NCI-H526 (cell line): ENCODE results near the gene ZCCHC2.

Experiments used
- DNase-seq, 2 experiments: peaks; one replicate each; lab custom pipeline; 2025; lab: John Stamatoyannopoulos, UW

ZCCHC2 gene

DNA sequence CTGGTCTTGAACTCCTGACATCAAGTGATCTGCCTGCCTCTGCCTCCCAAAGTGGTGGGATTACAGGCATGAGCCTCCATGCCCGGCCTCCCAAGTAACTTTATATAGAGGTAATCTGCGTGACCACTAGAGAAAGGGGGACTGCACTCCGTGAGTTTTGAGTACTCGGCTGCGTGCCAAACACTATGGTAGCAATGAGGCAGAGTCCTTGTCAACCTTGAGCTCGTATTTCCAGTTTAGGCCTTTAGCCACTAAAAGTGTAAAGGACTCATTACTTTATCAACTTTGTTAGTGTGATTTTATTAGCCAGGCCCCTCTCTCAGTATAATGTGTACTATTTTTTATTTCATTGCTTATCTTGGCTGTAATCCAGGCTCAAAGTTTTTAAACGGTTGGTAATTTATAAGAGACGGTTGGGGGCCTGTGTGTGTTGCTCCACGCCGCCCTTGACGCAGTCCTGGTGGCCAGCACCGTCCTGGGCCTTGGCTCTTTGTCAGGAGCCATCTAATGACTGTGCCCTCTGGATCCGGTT is 56.2 kb downstream of the ZCCHC2 start:
- no peak for DNase-seq

DNA sequence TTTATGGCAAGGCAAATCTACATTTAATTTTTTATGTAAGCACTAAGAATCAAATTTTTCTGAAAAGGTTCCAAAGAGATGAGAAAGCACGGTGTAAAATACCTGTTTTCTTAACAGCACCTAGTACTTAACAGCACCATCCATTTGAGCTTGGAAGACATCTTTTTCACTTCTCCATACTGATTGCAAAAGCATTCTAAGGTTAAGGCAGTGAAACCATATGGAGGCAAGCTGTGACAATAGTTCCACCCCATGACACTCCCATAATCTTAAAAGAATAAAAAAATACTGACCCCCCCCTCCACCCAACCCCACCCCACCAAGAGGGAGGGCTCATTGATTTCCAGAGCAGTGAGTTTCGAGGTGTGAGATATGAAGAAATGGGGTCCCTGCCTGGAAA is 60.6 kb downstream of the ZCCHC2 start:
- no peak for DNase-seq

DNA sequence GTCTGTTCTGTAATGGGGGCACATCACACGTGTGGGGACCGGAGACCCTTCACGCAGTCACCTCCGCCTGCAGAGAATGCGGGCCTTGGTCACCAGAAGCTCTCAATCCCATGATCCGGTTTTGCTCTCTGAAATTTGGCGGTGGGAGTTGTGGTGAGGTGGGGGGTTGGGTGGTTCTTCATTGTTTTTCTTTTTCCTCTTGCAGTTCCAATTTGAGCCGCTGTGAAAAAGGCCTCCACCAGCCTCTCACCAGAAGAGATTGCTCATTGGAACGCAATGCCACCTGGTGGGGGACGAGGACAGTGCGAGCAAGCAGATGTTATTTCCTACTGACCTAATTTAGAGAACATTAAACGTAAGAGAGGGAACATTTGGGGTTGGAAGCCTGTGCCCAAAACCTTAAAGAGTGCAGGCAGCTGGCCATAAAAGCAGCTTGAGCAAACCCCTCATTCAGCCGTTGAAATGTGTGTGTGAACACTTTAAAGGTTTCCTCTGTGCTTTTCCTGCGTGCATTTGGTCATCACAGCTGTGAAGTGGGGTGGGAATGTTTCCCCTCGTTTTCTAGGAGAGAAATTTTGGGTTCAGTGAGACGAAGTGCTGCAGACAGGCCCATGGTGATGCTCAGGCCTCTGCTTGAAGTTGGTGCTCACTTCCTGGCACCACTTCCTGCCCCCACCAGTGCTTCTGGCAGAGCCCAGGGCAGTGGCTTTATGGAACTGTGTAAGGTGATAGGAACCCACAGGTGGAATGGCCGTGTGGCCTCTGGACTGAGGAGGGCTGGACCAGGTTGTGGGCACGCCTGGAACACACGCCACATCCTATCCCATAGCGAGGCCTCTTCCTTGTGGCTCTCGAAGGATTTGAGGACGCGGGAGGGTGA is 61.7 kb downstream of the ZCCHC2 start:
- peak; percentile 79 to 93 for DNase-seq

DNA sequence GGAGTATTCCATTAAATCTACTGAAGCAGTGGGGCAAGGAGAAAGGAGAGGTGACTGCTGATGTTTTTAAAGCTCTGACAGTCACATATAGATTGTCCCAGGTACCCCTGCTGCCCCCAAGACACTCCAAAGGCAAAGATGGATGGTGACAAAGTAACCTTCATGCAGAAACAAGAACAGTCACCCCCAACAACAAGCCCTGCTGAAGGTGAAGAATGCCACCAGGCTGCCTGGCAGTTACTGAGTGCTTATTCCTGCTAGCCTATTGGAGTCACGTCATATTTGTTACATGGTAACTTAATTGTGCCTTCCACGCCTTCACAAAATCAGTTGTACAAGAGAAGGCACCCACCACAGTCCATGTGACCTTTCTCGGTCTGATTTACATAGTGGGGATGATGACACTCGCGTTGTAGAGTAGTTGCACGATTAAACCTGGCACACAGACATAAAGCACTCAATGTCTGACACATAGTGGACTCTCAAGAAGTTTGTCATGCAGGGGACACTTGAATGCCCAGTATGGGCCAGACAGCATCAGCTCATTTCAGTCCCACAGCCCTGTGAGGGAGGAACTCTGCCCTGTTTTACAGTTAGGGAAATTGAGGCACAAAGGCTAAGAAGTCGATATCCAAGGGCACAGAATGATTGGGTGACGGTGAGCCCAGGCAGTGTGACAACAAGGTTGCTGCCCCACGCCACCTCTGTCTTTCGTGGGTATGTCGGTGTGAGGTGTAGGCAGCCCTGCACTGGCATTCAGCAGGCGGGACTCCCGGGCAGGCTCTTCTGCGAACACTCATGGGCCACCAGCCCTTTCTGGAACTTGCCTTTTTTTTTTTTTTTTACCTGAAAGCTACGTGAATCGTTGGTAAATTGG is 62.7 kb downstream of the ZCCHC2 start:
- no peak for DNase-seq

DNA sequence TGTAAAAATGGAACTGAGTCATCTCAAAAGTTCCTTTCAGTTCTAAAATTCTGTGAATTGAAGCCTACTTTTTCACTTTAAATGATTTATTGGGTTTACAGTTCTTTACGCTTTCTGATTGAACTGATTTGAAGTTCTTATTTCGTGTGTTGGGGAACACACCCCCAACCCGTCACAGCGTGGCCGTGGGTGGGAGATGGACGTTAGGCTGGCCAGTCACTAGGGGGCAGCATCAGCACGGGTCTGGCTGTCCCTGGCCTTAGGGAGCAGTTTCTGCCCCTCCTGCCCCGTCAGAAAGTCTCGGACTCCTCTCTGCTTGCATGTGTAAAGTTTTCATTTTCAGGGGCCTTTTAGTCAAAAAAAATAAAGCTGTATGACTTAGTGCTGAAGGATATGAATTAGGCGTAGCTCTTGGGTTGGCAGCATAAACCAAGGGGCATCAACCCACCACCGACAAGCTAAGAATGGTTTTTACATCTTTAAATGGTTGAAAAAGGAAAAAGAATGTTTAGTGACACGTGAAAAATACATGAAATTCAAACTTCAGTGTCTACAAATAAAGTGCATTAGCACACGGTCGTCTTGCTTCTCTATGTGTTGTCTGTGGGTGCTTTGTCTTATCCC is 63.4 kb downstream of the ZCCHC2 start:
- peak; percentile 55 to 77 for DNase-seq

DNA sequence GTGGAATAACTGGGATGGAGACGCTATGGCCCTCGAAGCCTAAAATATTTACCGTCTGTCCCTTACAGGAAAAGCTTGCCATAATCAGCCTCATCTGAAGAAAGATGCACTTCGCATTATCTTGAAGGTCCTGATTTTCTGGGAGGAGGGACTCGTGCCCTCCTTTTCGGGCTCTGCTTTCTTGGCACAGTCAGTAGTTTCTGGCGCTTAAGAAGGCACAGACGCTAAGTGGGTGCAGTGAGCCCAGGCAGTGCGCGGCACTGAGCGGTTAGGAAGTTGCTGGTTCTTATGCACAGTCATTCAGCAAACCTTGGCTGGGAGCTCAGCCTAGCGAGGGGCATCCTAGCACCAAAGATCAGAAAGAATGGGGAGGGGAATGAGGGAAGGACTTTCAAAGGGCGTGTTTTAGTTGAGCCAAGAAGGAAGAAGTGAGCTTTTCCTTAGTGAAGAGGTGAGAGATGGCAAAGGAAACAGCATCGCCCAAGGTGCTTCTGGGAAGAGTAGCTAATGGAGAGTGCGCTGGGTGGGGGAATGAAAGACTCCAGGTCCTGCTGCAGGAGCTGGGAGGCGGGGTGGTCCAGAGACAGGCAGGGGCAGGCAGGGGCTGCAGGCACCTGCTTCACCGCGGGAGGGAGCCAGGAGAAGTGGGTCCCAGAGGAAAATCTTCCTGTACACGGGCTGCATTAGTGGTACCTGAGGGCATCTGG is 64.1 kb downstream of the ZCCHC2 start:
- DNase-seq, result peak in 1 of 2 experiments; percentile 31

DNA sequence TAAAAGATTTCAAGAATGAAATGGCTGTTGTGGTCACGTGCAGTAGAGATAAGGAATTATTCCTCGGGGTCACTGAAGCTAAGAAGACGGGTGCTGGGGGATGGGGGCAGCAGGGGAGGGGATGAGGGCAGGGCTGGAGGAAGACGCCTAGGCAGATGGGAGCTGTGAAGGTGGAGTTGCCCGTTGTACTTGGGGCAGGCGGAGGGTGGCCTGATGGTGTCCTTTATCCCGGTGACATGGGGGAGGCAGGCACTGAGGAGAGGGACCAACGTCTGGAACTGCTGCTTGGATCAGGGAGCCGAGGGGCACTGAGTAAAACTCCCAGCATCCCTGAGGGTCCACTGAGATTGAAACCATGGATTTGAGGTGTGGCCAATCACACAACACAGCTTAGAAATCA is 64.9 kb downstream of the ZCCHC2 start:
- DNase-seq, result no peak

DNA sequence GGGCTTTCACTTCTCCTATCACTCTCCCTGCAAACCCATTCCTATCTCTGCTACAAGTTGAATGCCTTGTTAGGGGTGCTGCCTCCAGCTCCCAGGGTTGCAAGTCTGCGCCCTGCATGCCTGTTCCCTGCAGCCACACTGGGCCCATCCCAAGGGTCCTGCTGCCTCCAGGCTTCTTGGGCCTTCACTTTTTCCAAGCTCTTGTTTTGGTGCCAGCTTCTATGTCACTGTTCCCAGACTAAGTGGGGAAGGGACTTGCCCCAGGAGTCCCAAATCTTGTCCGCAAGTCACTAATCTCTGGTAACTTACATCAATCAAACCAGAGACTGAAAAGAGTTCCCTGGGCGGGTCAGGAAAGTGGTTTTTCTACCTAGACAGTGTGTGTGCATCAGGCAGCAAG is 65.4 kb downstream of the ZCCHC2 start:
- DNase-seq, result no peak

DNA sequence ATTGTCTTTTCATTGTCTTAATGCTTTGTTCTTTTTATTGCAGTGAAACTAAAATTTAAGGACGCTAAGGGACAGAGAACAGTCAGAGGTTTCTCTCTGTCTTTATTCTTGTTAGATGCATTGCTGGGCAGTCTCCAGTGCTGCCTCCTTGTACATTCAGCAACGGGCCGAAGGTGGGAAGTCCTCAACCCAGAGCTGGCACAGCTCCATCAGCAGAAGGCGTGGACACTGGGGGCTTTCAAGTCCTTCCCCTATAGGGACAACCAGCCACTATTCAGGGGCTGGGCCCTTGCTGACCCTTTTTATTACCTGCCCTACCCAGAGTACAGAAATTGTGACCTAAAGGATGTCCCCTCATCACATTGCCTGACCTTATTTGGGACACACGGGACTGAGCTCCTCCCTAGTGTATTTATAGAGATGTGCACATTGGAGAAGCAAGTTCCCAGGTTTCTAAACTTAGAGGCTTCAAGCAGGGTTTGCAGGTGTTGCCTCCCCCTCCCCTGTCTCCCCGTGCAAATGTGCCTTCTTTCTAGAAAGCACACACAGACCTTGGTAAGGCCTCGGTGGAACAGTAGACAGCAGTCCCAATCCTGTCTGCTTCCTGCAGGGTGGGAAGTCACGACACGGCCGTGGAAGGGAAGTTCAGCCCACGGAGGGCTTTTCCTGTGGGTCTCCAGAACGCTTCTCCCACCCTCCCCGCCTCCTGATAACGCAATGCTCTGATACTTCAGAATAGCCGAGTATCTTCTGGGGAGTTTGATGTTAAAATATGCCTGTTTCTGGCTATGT is 68.2 kb downstream of the ZCCHC2 start:
- DNase-seq, result no peak

DNA sequence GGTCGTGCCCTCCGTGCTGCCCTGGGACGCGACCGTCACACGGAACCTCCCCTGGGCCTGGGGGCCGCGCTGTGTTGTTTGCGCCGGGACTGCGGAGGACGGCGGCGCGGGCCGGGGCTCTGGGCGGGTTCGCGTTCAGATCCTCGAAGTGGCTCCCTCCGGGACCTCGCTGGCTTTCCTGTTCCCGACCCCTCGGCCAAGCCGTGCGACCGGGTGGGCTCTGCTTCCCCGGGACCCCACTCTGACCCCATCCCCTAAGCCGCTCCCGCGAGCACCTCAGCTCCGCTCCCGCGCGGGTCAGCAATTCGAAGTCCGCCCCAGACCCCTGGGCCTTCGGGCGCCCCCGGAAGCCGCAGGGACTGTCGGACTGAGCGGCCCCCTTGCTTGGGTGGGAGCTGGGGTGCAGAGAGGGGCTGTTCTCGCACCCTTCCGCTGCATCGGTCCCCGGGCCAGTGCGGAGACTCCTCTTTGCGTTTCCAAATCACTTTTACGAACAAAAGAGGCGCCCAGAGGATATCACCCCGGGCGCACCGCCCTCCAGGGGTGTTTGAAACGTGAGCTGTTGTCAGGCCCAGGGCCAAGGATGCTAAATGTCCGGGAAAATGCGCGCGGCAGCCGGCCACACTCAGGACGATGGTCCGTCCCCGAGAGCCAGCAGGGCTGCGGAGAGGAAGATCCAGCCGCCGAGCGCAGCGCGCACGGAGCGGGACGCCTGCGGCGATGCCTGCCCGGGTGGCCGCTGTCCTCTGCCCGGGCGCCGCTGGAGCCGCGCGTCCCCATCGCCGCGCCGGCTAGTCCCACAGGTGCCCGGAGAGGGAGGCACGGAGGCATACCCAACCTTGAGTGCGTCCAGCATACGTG is 73.5 kb downstream of the ZCCHC2 start:
- peak in 1 of 2 experiments; percentile 66 for DNase-seq

DNA sequence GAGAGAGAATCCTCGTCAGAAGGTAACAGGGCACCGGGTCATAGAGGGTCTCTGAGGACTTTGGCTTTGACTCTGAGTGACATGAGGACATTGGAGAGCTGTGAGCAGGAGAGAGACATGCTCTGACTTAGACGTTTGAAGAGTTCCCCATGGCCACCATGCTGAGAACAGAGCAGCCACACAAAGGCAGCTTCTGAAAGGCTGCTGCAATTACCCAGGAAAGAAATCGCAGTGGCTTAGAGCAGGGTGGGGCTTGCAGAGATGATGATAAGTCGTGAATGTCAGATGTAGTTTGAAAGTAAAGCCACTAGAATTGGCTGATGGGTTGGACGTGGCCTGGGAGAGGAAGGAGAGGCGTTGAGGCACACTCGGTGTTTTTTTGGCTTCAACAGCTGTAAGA is 79.0 kb downstream of the ZCCHC2 start:
- DNase-seq, result no peak

DNA sequence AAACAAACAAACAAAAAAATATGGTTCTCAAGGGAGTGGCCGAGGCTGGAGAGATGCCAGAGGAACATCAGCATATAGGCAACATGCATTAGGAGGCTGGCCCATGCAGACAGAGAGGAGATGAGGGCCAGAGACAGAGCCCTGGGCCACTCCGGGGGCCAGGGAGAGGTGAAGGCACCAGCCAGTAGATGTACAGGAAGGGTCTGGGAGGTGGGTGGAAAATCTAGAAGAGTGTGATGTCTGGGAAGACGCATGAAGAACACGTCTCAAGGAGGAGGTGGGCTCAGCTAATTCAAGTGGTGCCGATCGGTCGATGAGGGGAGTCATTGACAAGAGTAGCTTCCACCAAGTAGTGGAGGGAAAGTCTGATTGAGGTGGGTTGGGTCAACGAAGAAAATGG is 79.9 kb downstream of the ZCCHC2 start:
- no peak for DNase-seq

DNA sequence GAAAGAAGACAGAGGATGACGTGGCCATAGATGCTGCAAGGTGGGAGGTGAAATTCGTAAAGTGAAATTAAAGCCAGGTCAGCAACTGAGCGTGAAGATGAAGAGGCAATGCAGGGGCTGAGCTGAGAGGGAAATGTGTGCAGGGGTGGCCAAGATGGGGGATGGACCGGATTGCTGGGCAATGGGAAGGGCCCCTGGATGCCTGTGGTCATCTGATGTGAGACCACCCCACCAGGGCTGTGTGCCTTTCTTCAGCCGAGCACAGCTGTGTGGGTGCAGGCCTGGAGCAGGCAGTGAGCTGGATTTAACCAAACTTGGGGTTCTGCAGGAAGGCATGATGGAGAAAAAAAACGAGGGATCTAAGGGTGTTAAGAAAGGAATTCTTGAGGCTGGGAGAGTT is 80.4 kb downstream of the ZCCHC2 start:
- no peak for DNase-seq

DNA sequence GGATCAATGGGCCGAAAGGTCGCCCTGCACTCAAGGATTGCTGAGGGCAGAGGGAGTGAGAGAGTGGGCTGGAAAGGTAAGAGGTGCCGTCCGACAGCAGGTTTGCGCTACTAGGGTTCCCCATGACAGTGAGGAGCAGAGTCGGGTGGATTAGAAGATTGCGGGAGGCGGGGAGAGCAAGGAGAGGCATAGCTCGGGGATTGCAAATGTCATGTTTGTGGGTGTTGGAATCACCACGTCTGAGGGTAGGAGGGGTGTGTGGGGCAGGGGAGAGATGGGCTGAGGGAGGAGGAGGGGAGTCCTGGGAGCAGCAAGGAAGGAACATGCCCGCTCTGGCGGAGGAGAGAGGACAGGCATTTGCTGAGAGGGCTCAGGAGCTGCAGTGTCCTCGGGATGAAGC is 81.2 kb downstream of the ZCCHC2 start:
- no peak for DNase-seq

DNA sequence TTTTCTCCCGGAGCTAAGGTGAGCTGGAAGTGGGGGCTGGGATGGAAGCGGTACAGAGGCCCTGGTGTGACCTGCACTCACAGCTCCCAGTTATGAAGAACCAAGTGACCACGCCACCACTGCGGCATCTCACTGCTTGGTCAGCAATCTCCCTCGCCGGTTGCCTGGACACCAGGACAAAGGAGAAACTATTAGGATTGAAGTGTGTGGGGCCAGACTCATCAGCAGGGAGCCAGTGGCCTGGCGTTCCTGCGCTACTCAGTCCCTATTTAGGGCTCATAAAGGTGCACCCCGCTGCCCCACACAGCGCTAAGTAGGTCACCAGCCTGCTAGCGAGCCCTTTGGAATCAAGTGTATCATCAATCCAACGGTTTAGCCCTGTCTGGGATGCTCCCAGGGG is 82.9 kb downstream of the ZCCHC2 start:
- DNase-seq, result no peak

DNA sequence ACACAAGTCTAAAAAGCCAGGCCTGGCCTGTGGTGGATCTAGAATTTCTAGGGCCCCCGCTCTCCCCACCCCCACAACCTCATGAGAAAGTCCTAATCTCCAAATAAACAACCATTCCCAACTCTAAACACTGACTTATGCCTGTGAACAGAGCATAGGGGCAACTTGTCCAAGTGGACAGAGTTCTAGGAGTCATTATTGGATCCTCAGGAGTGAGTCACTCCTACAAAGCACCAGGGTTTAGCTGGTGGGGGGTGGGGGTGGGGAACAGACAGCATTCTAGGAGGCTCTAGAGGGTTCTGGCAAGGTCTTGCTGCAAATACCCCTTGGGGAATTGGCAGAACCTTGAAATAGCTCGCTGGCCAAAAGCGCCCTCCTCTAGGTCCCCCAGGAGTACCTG is 83.3 kb downstream of the ZCCHC2 start:
- DNase-seq, result no peak

DNA sequence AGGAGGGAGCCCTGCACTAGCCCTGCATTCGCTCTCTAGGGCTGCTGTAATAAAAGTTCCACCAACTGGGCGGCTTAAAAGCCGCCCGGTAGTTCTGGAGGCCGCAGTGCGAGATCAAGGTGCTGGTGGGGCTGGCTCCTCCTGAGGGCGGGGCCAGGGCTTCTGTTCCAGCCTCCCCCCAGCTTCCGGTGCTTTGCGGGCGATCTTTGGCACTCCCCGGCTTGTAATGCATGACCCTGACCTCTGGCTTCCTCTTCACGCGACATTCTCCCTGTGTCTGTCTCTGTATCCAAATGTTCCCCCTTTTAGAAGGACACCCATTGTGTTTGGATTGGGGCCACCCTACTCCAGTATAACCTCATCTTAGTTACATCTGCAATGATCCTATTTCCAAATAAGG is 84.5 kb downstream of the ZCCHC2 start:
- no peak for DNase-seq

DNA sequence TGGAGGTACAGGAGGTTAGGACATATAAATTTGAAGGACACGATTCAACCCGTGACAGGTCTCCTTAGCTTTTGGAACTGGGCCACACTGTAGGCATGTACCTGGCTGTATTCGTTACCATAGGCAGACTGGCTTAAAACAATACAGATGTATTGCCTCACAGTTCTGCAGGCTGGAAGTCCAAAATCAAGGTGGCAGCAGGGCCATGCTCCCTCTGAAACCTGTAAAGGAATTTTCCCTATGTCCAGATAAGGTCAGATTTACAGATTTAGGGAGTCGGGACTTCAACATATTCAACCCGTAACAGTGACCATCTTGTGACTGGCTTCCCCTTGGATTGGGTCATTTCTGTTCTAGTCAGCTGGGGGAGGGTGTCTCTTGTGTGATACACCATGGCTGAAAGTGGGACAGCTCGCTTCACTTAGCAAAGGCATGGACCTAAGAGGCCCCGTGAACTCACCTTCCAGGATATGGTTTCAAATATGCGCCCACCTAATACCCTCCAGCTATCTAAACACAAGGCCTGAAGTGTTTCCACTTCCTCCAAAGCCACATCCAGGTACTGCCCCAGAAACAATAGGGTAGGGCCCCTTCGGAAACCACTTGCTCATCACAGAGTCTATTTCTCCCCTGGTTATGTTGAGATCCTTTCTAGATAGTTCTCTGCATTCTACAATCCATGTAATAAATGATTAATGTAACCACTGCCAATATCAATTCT is 85.0 kb downstream of the ZCCHC2 start:
- DNase-seq, result no peak

DNA sequence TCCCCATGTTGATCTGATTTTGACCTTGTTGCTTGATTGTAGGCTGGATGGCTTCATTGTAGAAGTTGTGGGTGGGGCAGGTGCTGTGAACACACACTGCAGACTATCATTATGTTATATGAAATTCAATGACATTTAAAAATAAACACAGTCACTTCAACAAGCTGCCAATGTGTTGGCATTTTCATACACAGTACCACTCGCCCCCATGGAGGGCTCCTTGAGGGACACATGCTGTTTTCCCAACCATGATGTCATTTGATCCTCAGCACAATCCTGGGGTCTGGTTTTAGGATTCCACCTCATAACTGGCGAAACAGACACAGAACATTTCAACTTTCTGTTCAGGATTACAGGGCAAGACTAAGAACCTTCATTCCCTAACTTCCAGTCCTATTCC is 86.9 kb downstream of the ZCCHC2 start:
- DNase-seq, result no peak
